HepG2 (cell line): ENCODE measurements around the gene TAF6. TPM values are rescaled to one million over a fixed set of nuclear protein-coding genes. Genes with fewer than 3 reads are reported as not detected.

Experiments
- FOXA1 ChIP-seq, 2 experiments: fragments of 450-650 bp in 1 of 2; sonication (generic) in 1 of 2; formaldehyde crosslinking in 1 of 2; IDR thresholded peaks; 2 replicates each; pipeline versions ENCODE4 v1.4.0 to v1.6.1; 2016 to 2020; ENCODE audit warnings: missing genetic modification reagents in 1 of 2
- GABPA ChIP-seq, 2 experiments: IDR thresholded peaks; 2 replicates each; pipeline ENCODE4 v1.6.1; 2011 to 2016; ENCODE audit warnings: low read depth in 2 of 2, low read length in 1 of 2, missing biosample characterization in 1 of 2, missing genetic modification characterization in 1 of 2
- HOXA3 ChIP-seq: sonication (generic); formaldehyde crosslinking; IDR thresholded peaks from 2 replicates; pipeline ENCODE4 v1.5.0; 2020; ENCODE audit warnings: missing genetic modification reagents
- MAFF ChIP-seq: IDR thresholded peaks from 2 replicates; pipeline ENCODE4 v1.6.1; 2011; ENCODE audit warnings: low read depth, low read length, improper control_type of control experiment
- ZNF180 ChIP-seq: sonication (generic); formaldehyde crosslinking; IDR thresholded peaks from 2 replicates; pipeline ENCODE4 v1.4.0; 2020; ENCODE audit warnings: low read depth, missing genetic modification reagents, borderline replicate concordance
- ZNF431 ChIP-seq: sonication (generic); formaldehyde crosslinking; IDR thresholded peaks from 2 replicates; pipeline ENCODE4 v1.9.0; 2022; ENCODE audit warnings: missing genetic modification reagents, low read depth, mild to moderate bottlenecking, borderline replicate concordance
- polyA plus RNA-seq, 8 experiments: library from polyadenylated mRNA; depleted of rRNA in 3 of 8; stranded (reverse) in 7 of 8; unstranded in 1 of 8; fragments of >200 nt; fragmentation: Illumina TruSeq in 4 of 8; extraction: Trizol in 4 of 8; gene quantifications; 2 replicates each; pipeline versions ENCODE4 v1.2.1 to v1.2.3, GENCODE V29; 2011 to 2016; ENCODE audit warnings: low read depth in 4 of 8, missing spikeins in 1 of 8, mixed read lengths in 1 of 8; ENCODE audit not compliant: insufficient read depth in 1 of 8
- total RNA-seq, 5 experiments: library from RNA; depleted of rRNA; stranded (reverse); fragments of >200 nt; fragmentation: Illumina TruSeq; extraction: Trizol; gene quantifications; 2 replicates each; pipeline ENCODE4 v1.2.3, GENCODE V29; 2016; ENCODE audit warnings: low read depth in 1 of 5
- TF ChIP-seq, protein P1 (sequence below): sonication (generic); formaldehyde crosslinking; conservative IDR thresholded peaks from 2 replicates; pipeline ENCODE4 v1.8.1; 2023; ENCODE audit warnings: missing genetic modification reagents
- TF ChIP-seq, protein P2 (sequence below): sonication (generic); formaldehyde crosslinking; IDR thresholded peaks from 2 replicates; pipeline ENCODE4 v1.8.1; 2023; ENCODE audit warnings: mild to moderate bottlenecking, inconsistent platforms, moderate library complexity, missing genetic modification reagents, borderline replicate concordance
- TF ChIP-seq, protein P3 (sequence below): IDR thresholded peaks from 2 replicates; pipeline ENCODE4 v1.6.1; 2018; ENCODE audit warnings: missing genetic modification reagents
- TF ChIP-seq, protein P4 (sequence below): sonication (generic); formaldehyde crosslinking; IDR thresholded peaks from one replicate; pipeline ENCODE4 v1.5.1; 2020; ENCODE audit warnings: mild to moderate bottlenecking, missing genetic modification reagents; ENCODE audit errors: not compliant biosample characterization
- TF ChIP-seq, protein P5 (sequence below): IDR thresholded peaks from 2 replicates; pipeline ENCODE4 v1.6.1; 2016; ENCODE audit warnings: missing compliant biosample characterization, missing genetic modification reagents, borderline replicate concordance

Gene TAF6
- total and polyA plus RNA-seq, 2 of the 13 experiments (the other 11 are each of a cell fraction or from before 2014, with no cell fraction given), result 12.9 to 18.8 TPM

DNA sequence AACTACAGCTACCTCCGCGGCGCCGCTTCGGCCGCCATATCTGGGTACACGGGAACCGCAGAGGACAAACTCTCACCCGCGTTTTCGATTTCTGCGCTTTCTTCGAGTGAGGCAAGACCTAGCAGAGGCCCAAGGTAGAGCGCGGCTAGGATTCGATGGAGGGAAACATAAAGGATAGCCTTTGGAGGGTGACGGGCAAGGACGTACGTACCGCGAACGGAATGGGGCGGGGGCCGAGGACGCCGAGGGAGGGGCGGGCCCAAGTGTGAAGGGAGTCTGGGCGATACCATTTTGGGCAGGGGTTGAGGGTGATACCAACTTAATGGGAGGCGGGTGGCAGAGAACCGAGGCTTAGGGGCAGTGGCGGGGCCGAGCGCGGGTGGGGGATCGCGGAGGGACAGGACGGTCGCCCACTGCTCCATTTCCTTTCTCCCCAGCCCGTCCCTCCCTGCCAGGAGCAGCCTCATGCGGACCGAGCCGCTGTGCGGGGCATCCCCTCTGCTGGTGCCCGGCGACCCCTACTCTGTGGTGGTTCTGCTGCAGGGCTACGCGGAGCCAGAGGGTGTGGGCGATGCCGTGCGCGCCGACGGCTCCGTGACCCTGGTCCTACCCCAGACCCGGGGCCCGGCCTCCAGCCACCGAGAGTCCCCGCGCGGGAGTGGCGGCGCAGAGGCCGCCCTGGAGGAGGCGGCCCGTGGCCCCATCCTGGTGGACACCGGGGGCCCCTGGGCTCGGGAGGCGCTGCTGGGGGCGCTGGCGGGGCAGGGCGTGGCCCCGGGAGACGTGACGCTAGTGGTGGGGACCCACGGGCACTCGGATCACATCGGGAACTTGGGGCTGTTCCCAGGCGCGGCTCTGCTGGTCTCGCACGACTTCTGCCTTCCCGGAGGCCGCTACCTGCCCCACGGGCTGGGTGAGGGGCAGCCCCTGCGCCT lies 8.0 kb upstream of the TAF6 start, which contains the start of gene MBLAC1 (continued):
- TF ChIP-seq, protein P1, sequence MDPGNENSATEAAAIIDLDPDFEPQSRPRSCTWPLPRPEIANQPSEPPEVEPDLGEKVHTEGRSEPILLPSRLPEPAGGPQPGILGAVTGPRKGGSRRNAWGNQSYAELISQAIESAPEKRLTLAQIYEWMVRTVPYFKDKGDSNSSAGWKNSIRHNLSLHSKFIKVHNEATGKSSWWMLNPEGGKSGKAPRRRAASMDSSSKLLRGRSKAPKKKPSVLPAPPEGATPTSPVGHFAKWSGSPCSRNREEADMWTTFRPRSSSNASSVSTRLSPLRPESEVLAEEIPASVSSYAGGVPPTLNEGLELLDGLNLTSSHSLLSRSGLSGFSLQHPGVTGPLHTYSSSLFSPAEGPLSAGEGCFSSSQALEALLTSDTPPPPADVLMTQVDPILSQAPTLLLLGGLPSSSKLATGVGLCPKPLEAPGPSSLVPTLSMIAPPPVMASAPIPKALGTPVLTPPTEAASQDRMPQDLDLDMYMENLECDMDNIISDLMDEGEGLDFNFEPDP (CRISPR knock-in tag), result no peak
- TF ChIP-seq, protein P2, sequence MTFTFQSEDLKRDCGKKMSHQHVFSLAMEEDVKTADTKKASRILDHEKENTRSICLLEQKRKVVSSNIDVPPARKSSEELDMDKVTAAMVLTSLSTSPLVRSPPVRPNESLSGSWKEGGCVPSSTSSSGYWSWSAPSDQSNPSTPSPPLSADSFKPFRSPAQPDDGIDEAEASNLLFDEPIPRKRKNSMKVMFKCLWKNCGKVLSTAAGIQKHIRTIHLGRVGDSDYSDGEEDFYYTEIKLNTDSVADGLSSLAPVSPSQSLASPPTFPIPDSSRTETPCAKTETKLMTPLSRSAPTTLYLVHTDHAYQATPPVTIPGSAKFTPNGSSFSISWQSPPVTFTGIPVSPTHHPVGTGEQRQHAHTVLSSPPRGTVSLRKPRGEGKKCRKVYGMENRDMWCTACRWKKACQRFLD (CRISPR knock-in tag), result no peak
- TF ChIP-seq, protein P3, sequence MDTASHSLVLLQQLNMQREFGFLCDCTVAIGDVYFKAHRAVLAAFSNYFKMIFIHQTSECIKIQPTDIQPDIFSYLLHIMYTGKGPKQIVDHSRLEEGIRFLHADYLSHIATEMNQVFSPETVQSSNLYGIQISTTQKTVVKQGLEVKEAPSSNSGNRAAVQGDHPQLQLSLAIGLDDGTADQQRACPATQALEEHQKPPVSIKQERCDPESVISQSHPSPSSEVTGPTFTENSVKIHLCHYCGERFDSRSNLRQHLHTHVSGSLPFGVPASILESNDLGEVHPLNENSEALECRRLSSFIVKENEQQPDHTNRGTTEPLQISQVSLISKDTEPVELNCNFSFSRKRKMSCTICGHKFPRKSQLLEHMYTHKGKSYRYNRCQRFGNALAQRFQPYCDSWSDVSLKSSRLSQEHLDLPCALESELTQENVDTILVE (CRISPR knock-in tag), result no peak
- TF ChIP-seq GABPA (IDR thresholded peaks at IDR 0.05; ENCODE audit: low read depth, low read length) (no peak), GABPA (CRISPR knock-in tag; IDR thresholded peaks at IDR 0.05; ENCODE audit: low read depth) (no peak), HOXA3 (CRISPR knock-in tag) (peak; percentile 73), MAFF (no peak), FOXA1 (IDR thresholded peaks at IDR 0.05) (no peak), FOXA1 (CRISPR knock-in tag; IDR thresholded peaks at IDR 0.05) (no peak), ZNF180 (no peak; the same call in 1 of the 2 replicates), ZNF431 (CRISPR knock-in tag) (0 out of 2 replicates have a peak, but pooled peaks have one; percentile 54)
- TF ChIP-seq, protein P4, sequence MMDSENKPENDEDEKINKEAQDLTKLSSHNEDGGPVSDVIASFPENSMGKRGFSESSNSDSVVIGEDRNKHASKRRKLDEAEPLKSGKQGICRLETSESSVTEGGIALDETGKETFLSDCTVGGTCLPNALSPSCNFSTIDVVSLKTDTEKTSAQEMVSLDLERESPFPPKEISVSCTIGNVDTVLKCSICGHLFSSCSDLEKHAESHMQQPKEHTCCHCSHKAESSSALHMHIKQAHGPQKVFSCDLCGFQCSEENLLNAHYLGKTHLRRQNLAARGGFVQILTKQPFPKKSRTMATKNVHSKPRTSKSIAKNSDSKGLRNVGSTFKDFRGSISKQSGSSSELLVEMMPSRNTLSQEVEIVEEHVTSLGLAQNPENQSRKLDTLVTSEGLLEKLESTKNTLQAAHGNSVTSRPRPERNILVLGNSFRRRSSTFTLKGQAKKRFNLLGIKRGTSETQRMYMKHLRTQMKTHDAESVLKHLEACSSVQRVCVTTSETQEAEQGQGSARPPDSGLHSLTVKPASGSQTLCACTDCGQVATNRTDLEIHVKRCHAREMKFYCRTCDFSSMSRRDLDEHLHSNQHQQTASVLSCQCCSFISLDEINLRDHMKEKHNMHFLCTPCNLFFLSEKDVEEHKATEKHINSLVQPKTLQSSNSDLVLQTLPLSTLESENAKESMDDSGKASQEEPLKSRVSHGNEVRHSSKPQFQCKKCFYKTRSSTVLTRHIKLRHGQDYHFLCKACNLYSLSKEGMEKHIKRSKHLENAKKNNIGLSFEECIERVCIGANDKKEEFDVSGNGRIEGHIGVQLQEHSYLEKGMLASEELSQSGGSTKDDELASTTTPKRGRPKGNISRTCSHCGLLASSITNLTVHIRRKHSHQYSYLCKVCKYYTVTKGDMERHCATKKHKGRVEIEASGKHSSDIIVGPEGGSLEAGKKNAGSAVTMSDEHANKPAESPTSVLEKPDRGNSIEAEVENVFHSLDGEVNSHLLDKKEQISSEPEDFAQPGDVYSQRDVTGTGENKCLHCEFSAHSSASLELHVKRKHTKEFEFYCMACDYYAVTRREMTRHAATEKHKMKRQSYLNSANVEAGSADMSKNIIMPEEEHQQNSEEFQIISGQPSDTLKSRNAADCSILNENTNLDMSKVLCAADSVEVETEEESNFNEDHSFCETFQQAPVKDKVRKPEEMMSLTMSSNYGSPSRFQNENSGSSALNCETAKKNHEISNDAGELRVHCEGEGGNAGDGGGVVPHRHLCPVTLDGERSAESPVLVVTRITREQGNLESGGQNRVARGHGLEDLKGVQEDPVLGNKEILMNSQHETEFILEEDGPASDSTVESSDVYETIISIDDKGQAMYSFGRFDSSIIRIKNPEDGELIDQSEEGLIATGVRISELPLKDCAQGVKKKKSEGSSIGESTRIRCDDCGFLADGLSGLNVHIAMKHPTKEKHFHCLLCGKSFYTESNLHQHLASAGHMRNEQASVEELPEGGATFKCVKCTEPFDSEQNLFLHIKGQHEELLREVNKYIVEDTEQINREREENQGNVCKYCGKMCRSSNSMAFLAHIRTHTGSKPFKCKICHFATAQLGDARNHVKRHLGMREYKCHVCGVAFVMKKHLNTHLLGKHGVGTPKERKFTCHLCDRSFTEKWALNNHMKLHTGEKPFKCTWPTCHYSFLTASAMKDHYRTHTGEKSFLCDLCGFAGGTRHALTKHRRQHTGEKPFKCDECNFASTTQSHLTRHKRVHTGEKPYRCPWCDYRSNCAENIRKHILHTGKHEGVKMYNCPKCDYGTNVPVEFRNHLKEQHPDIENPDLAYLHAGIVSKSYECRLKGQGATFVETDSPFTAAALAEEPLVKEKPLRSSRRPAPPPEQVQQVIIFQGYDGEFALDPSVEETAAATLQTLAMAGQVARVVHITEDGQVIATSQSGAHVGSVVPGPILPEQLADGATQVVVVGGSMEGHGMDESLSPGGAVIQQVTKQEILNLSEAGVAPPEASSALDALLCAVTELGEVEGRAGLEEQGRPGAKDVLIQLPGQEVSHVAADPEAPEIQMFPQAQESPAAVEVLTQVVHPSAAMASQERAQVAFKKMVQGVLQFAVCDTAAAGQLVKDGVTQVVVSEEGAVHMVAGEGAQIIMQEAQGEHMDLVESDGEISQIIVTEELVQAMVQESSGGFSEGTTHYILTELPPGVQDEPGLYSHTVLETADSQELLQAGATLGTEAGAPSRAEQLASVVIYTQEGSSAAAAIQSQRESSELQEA (CRISPR knock-in tag), result no peak
- TF ChIP-seq, protein P5, sequence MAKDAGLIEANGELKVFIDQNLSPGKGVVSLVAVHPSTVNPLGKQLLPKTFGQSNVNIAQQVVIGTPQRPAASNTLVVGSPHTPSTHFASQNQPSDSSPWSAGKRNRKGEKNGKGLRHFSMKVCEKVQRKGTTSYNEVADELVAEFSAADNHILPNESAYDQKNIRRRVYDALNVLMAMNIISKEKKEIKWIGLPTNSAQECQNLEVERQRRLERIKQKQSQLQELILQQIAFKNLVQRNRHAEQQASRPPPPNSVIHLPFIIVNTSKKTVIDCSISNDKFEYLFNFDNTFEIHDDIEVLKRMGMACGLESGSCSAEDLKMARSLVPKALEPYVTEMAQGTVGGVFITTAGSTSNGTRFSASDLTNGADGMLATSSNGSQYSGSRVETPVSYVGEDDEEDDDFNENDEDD, result peak; percentile 57
